T-cell (primary cell): ENCODE results near the gene RTN4. TPM values are rescaled to one million over a fixed set of nuclear protein-coding genes. Genes with fewer than 3 reads are reported as not detected.

Experiments used
- ATAC-seq, 4 experiments: fragments of 200-7000 bp in 3 of 4; fragments of 150-1000 bp in 1 of 4; cut with Tn5 transposase; replicated peaks in 1 of 4; 1 replicate in 3 of 4; 2 replicates in 1 of 4; pipeline ENCODE4 v1.10.0; 2021; ENCODE audit warnings: moderate library complexity in 3 of 4, mild to moderate bottlenecking in 2 of 4, moderate number of reproducible peaks in 1 of 4
- CTCF ChIA-PET, 2 donors: fragments of 300-600 bp; sonication (Branson Sonifier 250); formaldehyde crosslinking; loops; one replicate each; lab custom pipeline; 2022; ENCODE audit warnings: antibody characterized with exemption in 2 of 2; lab: Charles Lee
- POLR2A ChIA-PET, 2 donors: fragments of 300-600 bp; sonication (Branson Sonifier 250); formaldehyde crosslinking; loops; one replicate each; lab custom pipeline; 2022; ENCODE audit warnings: antibody characterized with exemption in 2 of 2; lab: Charles Lee
- DNase-seq, 35 experiments: peaks; one replicate each; pipeline versions ENCODE4 v3.0.0 to v3.0.0-alpha.2; 2013 to 2023
- H3K27ac ChIP-seq: one replicate; pipeline ENCODE4 v1.5.1; 2013; ENCODE audit warnings: low read length
- H3K27me3 ChIP-seq, 2 experiments: replicated peaks in 1 of 2; 1 replicate in 1 of 2; 2 replicates in 1 of 2; pipeline versions ENCODE4 v1.6.1 to v1.7.0; 2013; ENCODE audit warnings: low read length in 1 of 2, mixed read lengths in 1 of 2; ENCODE audit not compliant: control insufficient read depth in 2 of 2, insufficient read depth in 2 of 2; ENCODE audit errors: extremely low read depth in 1 of 2
- H3K36me3 ChIP-seq, 2 donors: 1 replicate in 1 of 2; 2 replicates in 1 of 2; pipeline versions ENCODE4 v1.6.1 to v1.7.0; 2013; ENCODE audit warnings: low read length in 1 of 2; ENCODE audit not compliant: control insufficient read depth in 2 of 2, insufficient read depth in 1 of 2; ENCODE audit errors: extremely low read depth in 1 of 2
- H3K4me1 ChIP-seq, 2 experiments: 1 replicate in 1 of 2; 2 replicates in 1 of 2; pipeline versions ENCODE4 v1.6.1 to v1.7.0; 2013; ENCODE audit warnings: low read length in 2 of 2, mixed read lengths in 1 of 2; ENCODE audit not compliant: insufficient read depth in 2 of 2, control insufficient read depth in 1 of 2; ENCODE audit errors: extremely low read depth in 1 of 2
- H3K4me3 ChIP-seq, 2 donors: 1 replicate in 1 of 2; 2 replicates in 1 of 2; pipeline versions ENCODE4 v1.5.1 to v1.7.0; 2013; ENCODE audit warnings: mild to moderate bottlenecking in 2 of 2, low read length in 1 of 2, moderate library complexity in 1 of 2; ENCODE audit not compliant: control insufficient read depth in 1 of 2; ENCODE audit errors: extremely low read depth in 1 of 2
- H3K9me3 ChIP-seq: 2 replicates; pipeline ENCODE4 v1.7.0; 2013
- H3K27ac Mint-ChIP-seq, 2 donors: one replicate each; pipeline ENCODE4 v1.8.0; 2020 to 2021; ENCODE audit warnings: mild to moderate bottlenecking in 2 of 2, mixed read lengths in 2 of 2
- H3K27me3 Mint-ChIP-seq, 2 donors: one replicate each; pipeline ENCODE4 v1.8.0; 2021 to 2022; ENCODE audit warnings: mixed read lengths in 2 of 2
- H3K36me3 Mint-ChIP-seq: one replicate; pipeline ENCODE4 v1.8.0; 2021; ENCODE audit warnings: mixed read lengths
- H3K4me1 Mint-ChIP-seq, 3 donors: one replicate each; pipeline ENCODE4 v1.8.0; 2020 to 2022; ENCODE audit warnings: mixed read lengths in 3 of 3, mild to moderate bottlenecking in 1 of 3
- H3K4me3 Mint-ChIP-seq, 3 donors: one replicate each; pipeline ENCODE4 v1.8.0; 2020 to 2022; ENCODE audit warnings: mild to moderate bottlenecking in 3 of 3, mixed read lengths in 3 of 3, moderate library complexity in 3 of 3
- H3K9me3 Mint-ChIP-seq, 3 donors: one replicate each; pipeline ENCODE4 v1.8.0; 2020 to 2022; ENCODE audit warnings: mixed read lengths in 3 of 3
- WGBS: methylation state at CpG from one replicate; pipeline ENCODE4 v1.1.5; 2013; ENCODE audit warnings: missing lambda C conversion rate; ENCODE audit not compliant: insufficient coverage; 5-methylcytosine and 5-hydroxymethylcytosine counted together
- total RNA-seq, 35 experiments: library from RNA in 6 of 35; stranded (reverse) in 6 of 35; fragments of 120-200 nt in 1 of 35; gene quantifications; one replicate each; pipeline versions ENCODE4 v1.2.1 to v1.2.4 and lab custom pipeline; 2013 to 2026

The RTN4 gene
- total RNA-seq, 5 donors from 2014 or later (not counting 1 experiment from before 2014, with no cell fraction given): 66.3 to 77.1 (median 75.4) TPM

DNA sequence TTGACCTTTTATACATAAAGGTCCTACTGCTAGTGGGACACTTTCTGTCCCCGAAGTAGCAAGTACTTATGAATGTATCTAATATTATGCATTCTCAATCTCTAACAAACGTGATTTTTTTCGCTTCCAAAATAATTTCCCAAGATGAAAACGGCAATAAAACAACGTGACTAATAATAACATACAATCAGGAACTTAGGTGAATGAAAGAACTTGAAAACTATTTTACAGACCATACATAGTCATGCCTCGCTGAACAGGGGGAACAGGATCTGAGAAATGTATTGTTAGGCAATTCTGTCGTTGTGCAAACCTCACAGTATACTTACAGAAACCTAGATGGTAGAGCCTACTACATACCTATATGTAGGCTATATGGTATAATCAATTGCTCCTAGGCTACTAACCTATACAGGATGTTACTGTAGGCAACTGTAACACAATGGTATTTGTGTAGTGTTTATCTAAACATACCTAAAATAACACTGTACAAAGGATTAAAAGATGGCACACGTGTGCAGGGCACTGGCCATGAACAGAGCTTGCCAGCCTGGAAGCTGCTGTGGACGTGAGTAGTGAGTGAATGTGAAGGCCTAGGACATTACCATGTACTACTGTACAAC lies 2.5 kb downstream of the RTN4 start:
- Mint-ChIP-seq H3K4me1 (peaks cover 65 to 70% (median 67%) of the 10 kb centered on the region in 3 donors), H3K4me3 (peak overlapping the region; percentile 83 to 100 (median 89)), H3K9me3 (no peaks in the 10 kb centered on the region), H3K36me3 (no peaks in the 10 kb centered on the region), H3K27me3 (no peaks in the 10 kb centered on the region), H3K27ac (peak overlapping the region; percentile 69 to 77)
- no peaks in the 10 kb centered on the region for H3K9me3 ChIP-seq
- POLR2A ChIA-PET: interaction anchor here (0.5 to 1.3 kb wide), 7 partner anchors 14 to 486 kb away, joined by 3 to 5 read pairs (median 4); no protein-coding TSS in a partner anchor
- peak overlapping the region; percentile 16 for H3K27ac ChIP-seq
- no CpG with 5 or more reads among the region's 9 CpGs for WGBS
- peaks cover 22 to 36% of the 10 kb centered on the region in 2 experiments for H3K4me1 ChIP-seq
- CTCF ChIA-PET: interaction anchor here (0.6 to 2.3 kb wide), 14 partner anchors 10 to 382 kb away, joined by 3 to 9 read pairs (median 4); no protein-coding TSS in a partner anchor
- ATAC-seq (no peak), DNase-seq (peak in 1 of 35 experiments; percentile 19)
- H3K27me3 ChIP-seq: no peaks in the 10 kb centered on the region
- H3K36me3 ChIP-seq: no peaks in the 10 kb centered on the region
- H3K4me3 ChIP-seq: peak overlapping the region in 1 of 2 donors; percentile 91

- no peak overlapping the region for H3K27ac ChIP-seq
- WGBS: 92% methylated on average over 6 of the region's 6 CpGs
- H3K4me1 Mint-ChIP-seq: peaks cover 61 to 63% (median 62%) of the 10 kb centered on the region in 3 donors
Measured at GRCh38 chr2:55045780-55046179, 4.5 kb downstream of the RTN4 start.

DNA sequence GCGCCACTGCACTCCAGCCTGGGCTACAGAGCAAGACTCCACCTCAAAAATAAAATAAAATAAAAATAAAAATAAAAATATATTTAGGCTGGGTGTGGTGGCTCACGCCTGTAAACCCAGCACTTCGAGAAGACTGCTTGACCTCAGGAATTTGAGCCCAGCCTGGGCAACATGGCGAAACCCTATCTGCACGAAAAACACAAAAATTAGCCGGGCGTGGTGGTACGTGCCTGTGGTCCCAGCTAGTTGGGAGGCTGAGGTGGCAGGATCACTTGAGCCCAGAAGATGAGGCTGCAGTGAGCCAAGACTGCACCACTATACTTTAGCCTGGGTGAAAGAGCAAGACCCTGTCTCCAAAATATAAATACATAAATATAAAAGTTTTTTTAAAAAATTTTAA lies 6.4 kb downstream of the RTN4 start:
- peaks cover 5% of the 10 kb centered on the region for H3K36me3 Mint-ChIP-seq
- H3K4me3 Mint-ChIP-seq: no peak overlapping the region
- no peaks in the 10 kb centered on the region for H3K27me3 Mint-ChIP-seq
- Histone ChIP-seq H3K27ac (no peak overlapping the region), H3K27me3 (no peaks in the 10 kb centered on the region), H3K36me3 (no peaks in the 10 kb centered on the region), H3K9me3 (no peaks in the 10 kb centered on the region), H3K4me3 (no peak overlapping the region), H3K4me1 (peaks cover 10 to 16% of the 10 kb centered on the region in 2 experiments)
- H3K27ac Mint-ChIP-seq: no peak overlapping the region
- DNase-seq (no peak), ATAC-seq (no peak)
- ChIA-PET POLR2A (no interaction called here), CTCF (interaction anchor here in 1 of 2 donors (0.6 kb wide), 1 partner anchor 144 kb away, joined by 3 read pairs; no protein-coding TSS in a partner anchor)
- H3K9me3 Mint-ChIP-seq: peaks cover 0 to 4% (median 0%) of the 10 kb centered on the region in 3 donors
- 100% methylated on average over 4 of the region's 8 CpGs for WGBS
- peaks cover 52 to 67% (median 67%) of the 10 kb centered on the region in 3 donors for H3K4me1 Mint-ChIP-seq

More at GRCh38 chr2:55045780-55046179, 4.5 kb downstream of the RTN4 start:
- DNase-seq (no peak), ATAC-seq (no peak)
- no peak overlapping the region for H3K4me3 ChIP-seq
- H3K9me3 ChIP-seq: no peaks in the 10 kb centered on the region
- CTCF ChIA-PET: interaction anchor here in 1 of 2 donors (0.5 to 0.7 kb wide), 3 partner anchors 31 to 126 kb away, joined by 3 to 4 read pairs (median 3); no protein-coding TSS in a partner anchor
- H3K36me3 ChIP-seq: no peaks in the 10 kb centered on the region
- no peaks in the 10 kb centered on the region for H3K27me3 ChIP-seq
- no peaks in the 10 kb centered on the region for H3K9me3 Mint-ChIP-seq
- H3K4me1 ChIP-seq: peaks cover 14 to 16% of the 10 kb centered on the region in 2 experiments
- H3K36me3 Mint-ChIP-seq: no peaks in the 10 kb centered on the region
- no peak overlapping the region for H3K27ac Mint-ChIP-seq
- no peaks in the 10 kb centered on the region for H3K27me3 Mint-ChIP-seq
- POLR2A ChIA-PET: interaction anchor here in 1 of 2 donors (0.7 kb wide), 1 partner anchor 32 kb away, joined by 3 read pairs; no protein-coding TSS in a partner anchor
- no peak overlapping the region for H3K4me3 Mint-ChIP-seq

DNA sequence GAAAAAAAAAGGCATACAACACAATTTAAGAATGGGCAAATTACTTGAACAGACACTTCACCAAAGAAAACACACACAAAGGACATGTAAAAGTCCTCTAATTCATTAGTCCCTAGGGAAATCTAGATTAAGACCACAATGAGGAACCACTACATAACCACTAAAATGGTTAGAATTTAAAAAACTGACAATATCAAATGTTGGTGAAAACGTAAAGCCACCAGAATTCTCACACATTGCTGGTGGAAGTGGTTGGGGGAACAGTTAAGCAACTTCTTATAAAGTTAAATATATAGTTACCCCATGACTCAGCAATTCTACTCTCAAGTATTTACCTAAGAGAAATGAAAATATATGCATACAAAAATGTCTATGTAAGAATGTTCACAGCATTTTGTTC lies 11.8 kb downstream of the RTN4 start:
- Mint-ChIP-seq H3K27ac (no peak overlapping the region), H3K9me3 (peaks cover 0 to 29% (median 11%) of the 10 kb centered on the region in 3 donors)
- WGBS: no CpG with 5 or more reads among the region's 1 CpG

GRCh38 chr2:55035716-55036115 lies 14.5 kb downstream of the RTN4 start:
- Histone ChIP-seq H3K36me3 (no peaks in the 10 kb centered on the region), H3K4me3 (no peak overlapping the region), H3K27me3 (no peaks in the 10 kb centered on the region), H3K9me3 (no peaks in the 10 kb centered on the region), H3K27ac (no peak overlapping the region), H3K4me1 (peaks cover 6 to 9% of the 10 kb centered on the region in 2 experiments)
- WGBS: no CpG with 5 or more reads among the region's 2 CpGs
- no peak for DNase-seq
- H3K9me3 Mint-ChIP-seq: peaks cover 0 to 29% (median 11%) of the 10 kb centered on the region in 3 donors
- H3K4me3 Mint-ChIP-seq: no peak overlapping the region
- H3K27me3 Mint-ChIP-seq: no peaks in the 10 kb centered on the region
- peaks cover 26% of the 10 kb centered on the region for H3K36me3 Mint-ChIP-seq
- ChIA-PET CTCF (interaction anchor here in 1 of 2 donors (0.7 to 1.1 kb wide), 2 partner anchors 9 to 14 kb away, joined by 4 to 5 read pairs; partner anchors contain the start of gene RTN4), POLR2A (no interaction called here)
- ATAC-seq: no peak
- H3K4me1 Mint-ChIP-seq: peaks cover 67 to 74% (median 71%) of the 10 kb centered on the region in 3 donors
- no peak overlapping the region for H3K27ac Mint-ChIP-seq

More for the DNA sequence above, 11.8 kb downstream of the RTN4 start:
- ChIA-PET CTCF (interaction anchor here in 1 of 2 donors (0.7 kb wide), 1 partner anchor 10 kb away, joined by 4 read pairs; no protein-coding TSS in a partner anchor), POLR2A (interaction anchor here in 1 of 2 donors (1.1 kb wide), 1 partner anchor 12 kb away, joined by 4 read pairs; the partner anchor contains the start of gene RTN4)
- Histone ChIP-seq H3K9me3 (no peaks in the 10 kb centered on the region), H3K4me1 (peaks cover 3 to 4% of the 10 kb centered on the region in 2 experiments), H3K36me3 (no peaks in the 10 kb centered on the region), H3K27me3 (no peaks in the 10 kb centered on the region), H3K4me3 (no peak overlapping the region), H3K27ac (no peak overlapping the region)
- peaks cover 56 to 71% (median 69%) of the 10 kb centered on the region in 3 donors for H3K4me1 Mint-ChIP-seq
- H3K27me3 Mint-ChIP-seq: no peaks in the 10 kb centered on the region
- ATAC-seq (no peak), DNase-seq (no peak)
- H3K36me3 Mint-ChIP-seq: peaks cover 23% of the 10 kb centered on the region
- H3K4me3 Mint-ChIP-seq: no peak overlapping the region

DNA sequence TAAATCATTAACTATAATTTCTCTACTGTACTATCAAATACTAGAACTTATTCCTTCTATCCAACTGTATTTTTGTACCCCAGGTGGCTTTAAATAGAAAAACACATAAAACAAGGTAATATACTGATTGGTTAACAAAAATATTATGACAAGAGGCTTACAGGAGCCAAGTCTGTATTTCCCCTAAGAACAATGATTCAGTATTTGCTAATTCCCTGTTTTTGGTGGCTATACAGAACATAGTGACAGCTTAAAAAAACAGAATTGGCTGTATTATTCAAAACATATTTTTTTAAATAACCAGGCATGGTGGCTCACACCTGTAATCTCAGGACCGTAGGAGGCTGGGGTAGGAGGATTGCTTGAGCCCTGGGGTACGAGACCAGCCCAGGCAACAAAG lies 16.3 kb downstream of the RTN4 start:
- WGBS: no CpG with 5 or more reads among the region's 2 CpGs
- Mint-ChIP-seq H3K36me3 (peaks cover 30% of the 10 kb centered on the region), H3K27me3 (no peaks in the 10 kb centered on the region), H3K4me3 (no peak overlapping the region), H3K27ac (no peak overlapping the region), H3K9me3 (peaks cover 0 to 26% (median 11%) of the 10 kb centered on the region in 3 donors), H3K4me1 (peaks cover 68 to 70% (median 68%) of the 10 kb centered on the region in 3 donors)
- H3K27ac ChIP-seq: no peak overlapping the region
- no peaks in the 10 kb centered on the region for H3K27me3 ChIP-seq
- H3K4me3 ChIP-seq: no peak overlapping the region
- H3K9me3 ChIP-seq: no peaks in the 10 kb centered on the region
- ChIA-PET CTCF (interaction anchor here (1.2 to 2.3 kb wide), 2 partner anchors 14 to 15 kb away, joined by 5 to 6 read pairs; no protein-coding TSS in a partner anchor), POLR2A (interaction anchor here in 1 of 2 donors (0.5 to 0.8 kb wide), 2 partner anchors 14 kb away, joined by 3 to 4 read pairs; no protein-coding TSS in a partner anchor)
- DNase-seq (no peak), ATAC-seq (no peak)
- no peaks in the 10 kb centered on the region for H3K36me3 ChIP-seq
- peaks cover 9 to 11% of the 10 kb centered on the region in 2 experiments for H3K4me1 ChIP-seq
